Neural cell (in vitro differentiated cells): Measurements from ENCODE around the gene BRD7. TPM values are rescaled to one million over a fixed set of nuclear protein-coding genes. Genes with fewer than 3 reads are reported as not detected.

ENCODE experiments used
- H2AFZ ChIP-seq: fragments of 200-600, 300-800 bp; sonication (generic), shearing (Covaris generic); 2 replicates; pipeline ENCODE4 v1.6.0; 2014; ENCODE audit warnings: low read depth, mild to moderate bottlenecking, antibody characterized with exemption, low read length, moderate library complexity
- H3F3A ChIP-seq: fragments of 200-600 bp; shearing (Covaris generic); 2 replicates; pipeline ENCODE4 v1.6.1; 2016; ENCODE audit warnings: mild to moderate bottlenecking, moderate library complexity, mixed read lengths, antibody characterized with exemption, low read length; ENCODE audit not compliant: insufficient read depth, poor library complexity, severe bottlenecking
- H3K27ac ChIP-seq: fragments of 200-600, 300-800 bp; sonication (generic), shearing (Covaris generic); 2 replicates; pipeline ENCODE4 v1.5.1; 2014; ENCODE audit warnings: mild to moderate bottlenecking, low read length, moderate library complexity
- H3K27me3 ChIP-seq: fragments of 300-800, 200-600 bp; sonication (generic), shearing (Covaris generic); 2 replicates; pipeline ENCODE4 v1.6.0; 2014; ENCODE audit warnings: mild to moderate bottlenecking, low read depth, low read length, moderate library complexity; ENCODE audit not compliant: insufficient read depth
- H3K36me3 ChIP-seq: fragments of 300-800, 200-600 bp; sonication (generic), shearing (Covaris generic); 2 replicates; pipeline ENCODE4 v1.5.1; 2014; ENCODE audit warnings: mild to moderate bottlenecking, antibody characterized with exemption, low read length, moderate library complexity; ENCODE audit not compliant: insufficient read depth
- H3K4me2 ChIP-seq: fragments of 300-800, 200-600 bp; sonication (generic), shearing (Covaris generic); 2 replicates; pipeline ENCODE4 v1.6.0; 2014; ENCODE audit warnings: mild to moderate bottlenecking, low read length
- H3K4me3 ChIP-seq: fragments of 300-800, 200-600 bp; sonication (generic), shearing (Covaris generic); 2 replicates; pipeline ENCODE4 v1.5.1; 2014; ENCODE audit warnings: mild to moderate bottlenecking, low read length, moderate library complexity
- H3K79me2 ChIP-seq: fragments of 200-600 bp; shearing (Covaris generic); replicated peaks from 2 replicates; pipeline ENCODE4 v1.6.0; 2014; ENCODE audit warnings: mild to moderate bottlenecking, low read length, moderate library complexity; ENCODE audit not compliant: insufficient read depth
- H3K9ac ChIP-seq: fragments of 300-800, 200-600 bp; sonication (generic), shearing (Covaris generic); 2 replicates; pipeline ENCODE4 v1.6.1; 2016; ENCODE audit warnings: mild to moderate bottlenecking, low read length, mixed read lengths
- H3K9me2 ChIP-seq: fragments of 200-600 bp; shearing (Covaris generic); 2 replicates; pipeline ENCODE4 v1.6.1; 2016; ENCODE audit warnings: mild to moderate bottlenecking, low read length, mixed read lengths; ENCODE audit not compliant: insufficient read depth
- H3K9me3 ChIP-seq: fragments of 200-600, 300-800 bp; sonication (generic), shearing (Covaris generic); 2 replicates; pipeline ENCODE4 v1.6.1; 2016; ENCODE audit warnings: mild to moderate bottlenecking, mixed run types, low read length, moderate library complexity, mixed read lengths
- H4K20me1 ChIP-seq: fragments of 200-600 bp; shearing (Covaris generic); 2 replicates; pipeline ENCODE4 v1.6.1; 2016; ENCODE audit warnings: mild to moderate bottlenecking, mixed run types; ENCODE audit not compliant: insufficient read depth
- EP300 ChIP-seq: fragments of 450-650 bp; conservative IDR thresholded peaks from 2 replicates; pipeline ENCODE4 v1.6.1; 2014; ENCODE audit warnings: antibody characterized with exemption, mild to moderate bottlenecking, moderate library complexity; ENCODE audit not compliant: poor library complexity, severe bottlenecking
- EZH2 ChIP-seq: fragments of 200-600, 300-800 bp; shearing (Covaris generic), sonication (generic); IDR thresholded peaks from 2 replicates; pipeline ENCODE4 v1.6.1; 2014; ENCODE audit warnings: antibody characterized with exemption, low read length, borderline replicate concordance, mild to moderate bottlenecking; ENCODE audit not compliant: insufficient read depth, poor library complexity, severe bottlenecking
- MXI1 ChIP-seq: fragments of 450-650 bp; conservative IDR thresholded peaks from 2 replicates; pipeline ENCODE4 v1.6.1; 2014; ENCODE audit warnings: antibody characterized with exemption, mild to moderate bottlenecking; ENCODE audit not compliant: poor library complexity, severe bottlenecking
- POLR2AphosphoS5 ChIP-seq: IDR thresholded peaks from 2 replicates; pipeline ENCODE4 v1.6.1; 2012
- RAD21 ChIP-seq: fragments of 450-650 bp; conservative IDR thresholded peaks from 2 replicates; pipeline ENCODE4 v1.6.1; 2014; ENCODE audit warnings: antibody characterized with exemption, mild to moderate bottlenecking, moderate library complexity
- REST ChIP-seq: IDR thresholded peaks from 2 replicates; pipeline ENCODE4 v1.6.1; 2012; ENCODE audit warnings: borderline replicate concordance
- SMC3 ChIP-seq: fragments of 450-650 bp; conservative IDR thresholded peaks from 2 replicates; pipeline ENCODE4 v1.6.1; 2014; ENCODE audit warnings: antibody characterized with exemption, mild to moderate bottlenecking, moderate library complexity; ENCODE audit not compliant: poor library complexity
- TAF1 ChIP-seq: IDR thresholded peaks from 2 replicates; pipeline ENCODE4 v1.6.1; 2012; ENCODE audit warnings: low read depth
- polyA plus RNA-seq: library from polyadenylated mRNA; depleted of rRNA; stranded (reverse); fragments of >200 nt; gene quantifications from 2 replicates; pipeline ENCODE4 v1.2.3, GENCODE V29; 2014
- TF ChIP-seq, protein P1 (sequence below): fragments of 450-650 bp; IDR thresholded peaks from 2 replicates; pipeline ENCODE4 v1.5.1; 2014; ENCODE audit warnings: antibody characterized with exemption, mild to moderate bottlenecking, moderate library complexity; ENCODE audit not compliant: poor library complexity, severe bottlenecking

The BRD7 gene
- polyA plus RNA-seq, 1 donor from 2014 or later: 57.2 TPM

GRCh38 chr16:50290856-50291255 is 77.9 kb downstream of the BRD7 start:
- no peak overlapping the region for H3K9ac ChIP-seq
- no peak overlapping the region for H3K4me3 ChIP-seq
- no peaks in the 10 kb centered on the region for H3K36me3 ChIP-seq
- H3F3A ChIP-seq: no peaks in the 10 kb centered on the region
- H3K79me2 ChIP-seq: no peaks in the 10 kb centered on the region
- H2AFZ ChIP-seq: no peak overlapping the region
- H3K9me3 ChIP-seq: no peaks in the 10 kb centered on the region
- H3K9me2 ChIP-seq: no peaks in the 10 kb centered on the region
- no peaks in the 10 kb centered on the region for H4K20me1 ChIP-seq
- no peak overlapping the region for H3K4me2 ChIP-seq
- no peak overlapping the region for H3K27ac ChIP-seq
- no peaks in the 10 kb centered on the region for H3K27me3 ChIP-seq
- TF ChIP-seq POLR2AphosphoS5 (no peak), REST (no peak), EP300 (no peak), TAF1 (no peak), RAD21 (no peak), EZH2 (no peak), MXI1 (no peak), SMC3 (no peak)
- TF ChIP-seq, protein P1, sequence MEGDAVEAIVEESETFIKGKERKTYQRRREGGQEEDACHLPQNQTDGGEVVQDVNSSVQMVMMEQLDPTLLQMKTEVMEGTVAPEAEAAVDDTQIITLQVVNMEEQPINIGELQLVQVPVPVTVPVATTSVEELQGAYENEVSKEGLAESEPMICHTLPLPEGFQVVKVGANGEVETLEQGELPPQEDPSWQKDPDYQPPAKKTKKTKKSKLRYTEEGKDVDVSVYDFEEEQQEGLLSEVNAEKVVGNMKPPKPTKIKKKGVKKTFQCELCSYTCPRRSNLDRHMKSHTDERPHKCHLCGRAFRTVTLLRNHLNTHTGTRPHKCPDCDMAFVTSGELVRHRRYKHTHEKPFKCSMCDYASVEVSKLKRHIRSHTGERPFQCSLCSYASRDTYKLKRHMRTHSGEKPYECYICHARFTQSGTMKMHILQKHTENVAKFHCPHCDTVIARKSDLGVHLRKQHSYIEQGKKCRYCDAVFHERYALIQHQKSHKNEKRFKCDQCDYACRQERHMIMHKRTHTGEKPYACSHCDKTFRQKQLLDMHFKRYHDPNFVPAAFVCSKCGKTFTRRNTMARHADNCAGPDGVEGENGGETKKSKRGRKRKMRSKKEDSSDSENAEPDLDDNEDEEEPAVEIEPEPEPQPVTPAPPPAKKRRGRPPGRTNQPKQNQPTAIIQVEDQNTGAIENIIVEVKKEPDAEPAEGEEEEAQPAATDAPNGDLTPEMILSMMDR: no peak

GRCh38 chr16:50289950-50290764 is 78.6 kb downstream of the BRD7 start:
- Histone ChIP-seq H3K79me2 (no peaks in the 10 kb centered on the region), H4K20me1 (no peaks in the 10 kb centered on the region), H2AFZ (no peak overlapping the region), H3K36me3 (no peaks in the 10 kb centered on the region), H3K27ac (no peak overlapping the region), H3K4me2 (no peak overlapping the region), H3K9ac (no peak overlapping the region), H3K27me3 (no peaks in the 10 kb centered on the region), H3K9me3 (no peaks in the 10 kb centered on the region), H3K9me2 (no peaks in the 10 kb centered on the region), H3F3A (no peaks in the 10 kb centered on the region), H3K4me3 (no peak overlapping the region)
- TF ChIP-seq, protein P1: no peak
- TF ChIP-seq RAD21: no peak
- no peak for TF ChIP-seq TAF1
- no peak for TF ChIP-seq POLR2AphosphoS5
- no peak for TF ChIP-seq SMC3
- TF ChIP-seq REST: no peak
